GM12873 (cell line): ENCODE results near the gene ZMIZ1.

Experiments used
- TF ChIP-seq, protein P1 (sequence below): IDR thresholded peaks from 2 replicates; pipeline ENCODE4 v1.5.1; 2012; ENCODE audit warnings: low read depth, mild to moderate bottlenecking, moderate library complexity, low read length, control low read depth; ENCODE audit not compliant: insufficient read depth; ENCODE audit errors: missing control alignments

ZMIZ1 gene

DNA sequence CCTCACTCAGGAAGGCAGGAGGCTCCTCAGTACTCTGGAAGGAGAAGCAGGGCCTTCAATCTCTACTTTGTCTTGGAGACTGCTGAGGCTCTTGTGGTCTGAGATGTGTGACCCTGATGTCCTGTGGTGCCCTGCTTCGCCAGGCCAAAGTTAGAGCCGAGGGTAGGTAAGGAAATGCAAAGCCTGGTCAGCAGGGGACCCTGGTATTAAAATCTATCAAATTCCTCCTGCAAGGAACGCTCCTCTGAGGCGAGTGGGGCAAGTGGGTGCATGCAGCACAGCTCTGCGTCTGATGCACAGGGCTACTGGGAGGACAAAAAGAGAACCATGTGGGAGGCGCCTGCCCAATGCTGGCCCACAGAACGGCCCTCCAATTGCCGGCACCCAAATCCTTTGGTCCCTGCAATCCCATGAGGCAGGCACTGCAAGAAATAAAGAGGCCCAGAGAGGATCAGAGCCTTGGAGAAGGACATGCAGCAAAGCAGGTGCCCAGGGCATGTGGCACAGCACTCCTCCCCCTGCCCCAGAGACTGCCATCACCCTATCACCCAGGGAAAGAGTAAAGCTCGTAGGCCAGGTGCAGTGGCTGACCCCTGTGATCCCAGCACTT lies 23.1 kb upstream of the ZMIZ1 start:
- TF ChIP-seq, protein P1, sequence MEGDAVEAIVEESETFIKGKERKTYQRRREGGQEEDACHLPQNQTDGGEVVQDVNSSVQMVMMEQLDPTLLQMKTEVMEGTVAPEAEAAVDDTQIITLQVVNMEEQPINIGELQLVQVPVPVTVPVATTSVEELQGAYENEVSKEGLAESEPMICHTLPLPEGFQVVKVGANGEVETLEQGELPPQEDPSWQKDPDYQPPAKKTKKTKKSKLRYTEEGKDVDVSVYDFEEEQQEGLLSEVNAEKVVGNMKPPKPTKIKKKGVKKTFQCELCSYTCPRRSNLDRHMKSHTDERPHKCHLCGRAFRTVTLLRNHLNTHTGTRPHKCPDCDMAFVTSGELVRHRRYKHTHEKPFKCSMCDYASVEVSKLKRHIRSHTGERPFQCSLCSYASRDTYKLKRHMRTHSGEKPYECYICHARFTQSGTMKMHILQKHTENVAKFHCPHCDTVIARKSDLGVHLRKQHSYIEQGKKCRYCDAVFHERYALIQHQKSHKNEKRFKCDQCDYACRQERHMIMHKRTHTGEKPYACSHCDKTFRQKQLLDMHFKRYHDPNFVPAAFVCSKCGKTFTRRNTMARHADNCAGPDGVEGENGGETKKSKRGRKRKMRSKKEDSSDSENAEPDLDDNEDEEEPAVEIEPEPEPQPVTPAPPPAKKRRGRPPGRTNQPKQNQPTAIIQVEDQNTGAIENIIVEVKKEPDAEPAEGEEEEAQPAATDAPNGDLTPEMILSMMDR = no peak

GRCh38 chr10:79046326-79046725 lies 22.4 kb upstream of the ZMIZ1 start:
- TF ChIP-seq, protein P1 = no peak

DNA sequence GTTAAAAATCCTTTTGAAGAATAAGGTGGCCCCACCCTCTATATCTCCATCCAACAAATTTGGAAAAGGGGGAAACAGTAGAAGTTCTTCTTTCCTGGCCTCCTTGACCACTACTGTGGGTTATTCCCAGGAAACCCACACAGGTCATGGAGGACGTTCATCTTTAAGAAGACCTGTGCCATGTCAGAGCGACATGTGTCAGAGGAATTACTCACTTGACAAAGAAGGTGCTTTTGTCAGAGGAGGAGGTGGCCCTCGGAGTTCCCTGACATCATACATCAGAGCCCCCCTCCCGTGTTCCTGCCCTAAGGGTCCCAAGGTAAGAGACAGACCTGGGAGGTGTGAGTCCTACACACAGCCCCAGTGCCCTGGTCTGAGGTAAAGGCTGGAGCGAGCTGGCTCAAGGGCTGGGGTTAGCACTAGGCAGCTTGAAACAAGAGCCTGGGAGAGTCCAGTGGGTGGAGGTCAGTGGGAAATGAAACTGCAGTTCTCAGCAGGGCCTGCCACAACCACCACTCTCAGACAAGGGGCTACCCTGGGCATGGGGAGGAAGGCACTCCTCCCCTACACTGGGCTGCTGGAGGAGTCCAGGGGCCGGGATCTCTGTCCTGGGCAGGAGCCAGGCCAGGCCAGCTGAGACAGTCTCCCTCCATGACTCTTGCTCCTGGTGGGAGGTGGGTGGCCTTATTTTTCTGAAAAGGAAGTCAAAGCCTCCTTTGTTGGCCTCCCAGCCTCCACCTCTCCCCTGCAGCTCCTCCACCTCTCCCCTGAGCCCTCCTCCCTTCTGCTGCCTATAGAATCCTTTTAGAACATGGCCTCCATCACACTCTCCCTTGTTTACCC lies 21.8 kb upstream of the ZMIZ1 start:
- TF ChIP-seq, protein P1 = no peak

DNA sequence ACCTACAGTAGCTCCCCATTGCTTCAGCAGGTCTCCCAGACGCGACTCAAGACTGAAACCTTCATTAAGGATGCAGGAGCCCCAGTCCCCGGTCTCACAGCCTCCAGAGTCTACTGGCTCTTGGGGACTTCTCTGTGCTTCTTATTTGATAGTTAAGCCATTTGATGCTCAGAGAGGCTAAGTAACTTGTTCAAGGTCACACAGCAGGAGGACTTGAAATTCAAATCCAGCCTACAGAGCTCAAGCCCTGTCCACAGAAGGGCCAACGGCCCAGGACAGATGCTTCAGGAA lies 21.2 kb upstream of the ZMIZ1 start:
- TF ChIP-seq, protein P1 = no peak

GRCh38 chr10:79047875-79048638 lies 20.7 kb upstream of the ZMIZ1 start:
- TF ChIP-seq, protein P1 = no peak

DNA sequence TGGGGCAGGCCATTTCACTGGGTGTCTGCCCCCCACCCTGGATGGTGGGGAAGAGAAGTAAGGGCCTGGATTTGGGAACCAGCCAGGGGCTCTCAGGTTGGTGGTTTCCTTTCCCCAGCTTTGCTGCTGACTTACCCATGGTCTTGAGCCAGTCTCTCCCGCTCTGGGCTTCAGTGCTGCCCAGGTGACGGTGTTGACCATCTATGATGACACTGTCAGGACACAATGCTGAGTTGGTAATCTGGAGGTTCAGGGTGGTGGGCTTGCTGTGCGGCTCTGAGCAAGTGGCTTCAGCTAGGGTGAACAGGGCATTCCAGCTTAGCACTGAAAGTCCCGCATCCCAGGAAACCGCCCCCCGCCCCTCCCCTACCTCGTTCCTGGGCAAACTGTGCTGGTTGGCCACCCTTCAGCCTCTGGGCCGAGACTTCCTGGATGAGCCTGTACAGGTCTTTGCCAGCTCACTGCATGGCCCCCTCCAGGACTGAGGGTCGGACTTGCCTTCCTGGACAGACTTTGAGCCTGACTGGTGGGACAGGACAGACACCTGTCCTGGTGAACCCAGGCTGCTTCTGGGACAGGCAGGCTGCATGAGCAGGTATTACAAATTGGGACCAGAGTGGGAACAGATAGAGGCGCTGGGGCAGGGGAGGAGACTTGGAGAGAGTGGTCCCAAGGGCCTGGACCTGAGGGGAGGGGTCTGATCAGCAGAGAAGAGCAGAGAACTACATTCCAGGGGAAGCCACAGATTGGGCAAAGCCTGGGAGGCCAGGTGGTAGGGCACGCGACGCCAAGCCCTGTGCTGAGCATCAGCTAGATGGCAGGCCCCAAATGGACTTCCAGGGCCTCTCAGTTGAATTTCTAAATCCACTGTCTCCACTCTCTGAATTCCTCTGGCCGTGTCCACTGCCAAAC lies 19.9 kb upstream of the ZMIZ1 start:
- TF ChIP-seq, protein P1 = no peak
